NCI-H187 (cell line): Measurements from ENCODE around the gene UVRAG.

Experiments
- DNase-seq, 2 experiments: peaks; one replicate each; lab custom pipeline; 2025; lab: John Stamatoyannopoulos, UW

UVRAG gene

GRCh38 chr11:76151556-76152085, 336.6 kb downstream of the UVRAG start:
- DNase-seq: peak in 1 of 2 experiments; percentile 31

GRCh38 chr11:76152086-76152681, 337.2 kb downstream of the UVRAG start:
- no peak for DNase-seq

DNA sequence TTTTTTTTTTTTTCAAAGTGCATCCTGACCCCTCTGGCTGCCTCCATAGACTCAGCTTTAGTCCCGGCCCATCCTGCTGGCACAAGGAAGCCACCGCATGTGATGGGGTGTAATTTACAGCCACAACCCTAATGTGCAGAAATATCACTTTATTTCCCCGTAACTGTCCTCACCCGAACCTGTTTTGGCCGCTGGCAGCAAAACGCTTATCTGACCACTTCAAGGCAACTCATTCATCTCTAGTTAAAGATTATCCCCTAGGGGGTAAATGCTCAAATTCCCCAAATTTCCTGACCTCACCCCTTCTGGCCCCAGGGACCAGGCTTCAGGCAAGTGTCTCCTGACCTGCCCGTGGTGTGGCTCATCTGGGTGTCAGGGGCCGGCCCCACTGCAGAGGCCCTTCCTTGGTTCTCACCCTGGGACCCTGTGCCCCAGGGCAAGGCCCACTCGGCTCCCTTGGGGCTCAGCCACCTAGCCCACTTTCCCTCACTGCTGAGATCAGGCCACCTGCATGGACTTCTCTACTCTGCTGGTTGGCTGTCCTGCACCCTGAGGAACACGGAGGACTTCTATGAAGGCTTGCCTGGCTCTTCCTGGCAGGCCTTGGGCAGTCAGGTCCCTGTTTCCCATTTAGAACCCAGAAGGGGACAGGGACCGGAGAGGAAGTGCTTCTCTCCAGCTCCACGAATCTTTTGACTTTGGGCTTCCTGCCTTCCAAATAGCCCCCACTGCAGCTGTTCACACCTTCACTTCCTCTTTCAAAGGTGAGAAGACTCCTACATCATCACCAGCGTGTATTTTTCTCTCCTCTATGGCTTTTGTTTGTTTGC, 337.9 kb downstream of the UVRAG start:
- DNase-seq: no peak

DNA sequence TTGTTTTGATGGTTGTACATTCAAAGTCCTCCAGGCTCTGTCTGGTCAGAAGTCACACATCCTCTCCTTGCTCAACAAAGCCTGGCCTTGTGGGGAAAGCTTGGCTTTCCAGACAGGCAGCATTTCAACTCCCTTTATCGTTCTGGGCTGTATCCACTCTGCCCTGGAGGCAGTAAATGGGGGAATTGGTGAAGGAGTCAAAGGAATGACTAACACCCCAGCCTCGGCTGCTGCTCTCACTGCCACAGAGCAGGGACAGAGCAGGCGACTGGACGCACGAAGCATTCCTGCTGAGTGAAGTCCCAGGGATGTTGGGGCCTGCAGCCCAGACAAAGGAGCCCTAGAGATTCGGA, 338.5 kb downstream of the UVRAG start:
- no peak for DNase-seq

- DNase-seq: no peak
Measured at GRCh38 chr11:76155500-76156227, 340.7 kb downstream of the UVRAG start.

DNA sequence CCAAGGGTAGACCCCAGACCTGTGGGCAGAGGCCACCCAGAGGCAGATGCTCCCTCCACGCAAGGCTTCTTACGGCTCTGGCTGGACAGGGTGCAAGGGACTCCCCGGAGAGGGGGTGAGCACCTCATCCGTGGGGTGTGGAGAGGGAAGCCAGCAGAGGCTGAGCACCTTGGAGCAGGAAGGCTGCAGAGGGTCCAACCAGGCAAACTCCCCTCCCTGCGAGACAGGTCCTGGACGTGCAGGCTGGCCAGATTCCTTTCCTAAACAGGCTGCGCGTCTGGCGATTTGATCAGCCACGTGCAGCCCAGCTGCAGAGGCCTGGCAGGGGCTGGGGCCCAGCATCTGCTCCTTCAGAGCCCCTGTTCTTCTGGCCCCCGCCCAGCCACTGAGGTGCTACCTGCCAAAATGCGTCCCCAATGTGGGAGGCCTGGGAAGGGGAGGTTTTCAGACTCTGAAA, 342.0 kb downstream of the UVRAG start:
- DNase-seq: no peak

DNA sequence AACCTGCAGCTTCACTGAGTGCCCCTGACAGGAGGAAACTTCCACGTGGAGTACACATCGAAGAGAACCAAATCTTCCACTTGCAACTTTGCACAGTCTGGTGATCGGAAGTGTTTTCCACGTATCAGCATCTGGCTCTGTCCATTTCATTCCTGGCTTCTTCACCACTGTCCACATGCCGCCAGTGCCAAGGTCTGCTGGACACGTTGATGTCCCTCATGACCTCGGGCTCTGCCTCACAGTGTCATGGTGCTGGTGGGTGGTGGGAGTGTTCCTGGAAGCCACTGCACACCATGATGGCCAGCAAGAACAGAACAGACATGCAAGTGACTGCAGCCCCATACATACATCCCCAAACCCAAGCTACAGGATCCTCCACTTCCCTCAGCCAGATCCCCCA, 342.9 kb downstream of the UVRAG start:
- DNase-seq: no peak

- DNase-seq: no peak
Measured at GRCh38 chr11:76158394-76159302, 343.6 kb downstream of the UVRAG start.

- no peak for DNase-seq
Measured at GRCh38 chr11:76159303-76159937, 344.4 kb downstream of the UVRAG start.

- DNase-seq: no peak
Measured at GRCh38 chr11:76159983-76160661, 345.1 kb downstream of the UVRAG start.

DNA sequence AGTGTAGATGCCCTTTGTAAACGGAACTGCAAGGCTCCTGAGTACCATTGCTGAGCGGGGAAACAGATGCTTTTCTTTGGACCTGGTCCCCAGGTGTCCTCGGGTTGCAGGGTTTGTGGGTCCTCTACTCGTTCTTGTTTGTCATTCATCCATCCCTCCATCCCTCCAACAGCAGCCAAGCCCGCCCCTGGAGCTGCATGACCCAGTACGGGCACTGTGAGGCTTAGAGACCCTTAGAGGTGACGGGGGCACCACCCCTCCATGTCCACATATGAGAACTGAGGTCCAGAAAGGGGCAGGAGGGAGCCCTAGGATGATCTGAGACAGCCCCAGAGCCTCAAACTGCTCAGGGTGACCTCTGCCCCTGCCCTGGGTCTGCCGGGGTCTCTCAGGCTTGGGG, 345.8 kb downstream of the UVRAG start:
- DNase-seq: no peak

- no peak for DNase-seq
Measured at GRCh38 chr11:76161261-76161961, 346.4 kb downstream of the UVRAG start.

GRCh38 chr11:76162336-76163288, 347.6 kb downstream of the UVRAG start:
- peak in 1 of 2 experiments; percentile 6 for DNase-seq

- no peak for DNase-seq
Measured at GRCh38 chr11:76163289-76163880, 348.4 kb downstream of the UVRAG start.

DNA sequence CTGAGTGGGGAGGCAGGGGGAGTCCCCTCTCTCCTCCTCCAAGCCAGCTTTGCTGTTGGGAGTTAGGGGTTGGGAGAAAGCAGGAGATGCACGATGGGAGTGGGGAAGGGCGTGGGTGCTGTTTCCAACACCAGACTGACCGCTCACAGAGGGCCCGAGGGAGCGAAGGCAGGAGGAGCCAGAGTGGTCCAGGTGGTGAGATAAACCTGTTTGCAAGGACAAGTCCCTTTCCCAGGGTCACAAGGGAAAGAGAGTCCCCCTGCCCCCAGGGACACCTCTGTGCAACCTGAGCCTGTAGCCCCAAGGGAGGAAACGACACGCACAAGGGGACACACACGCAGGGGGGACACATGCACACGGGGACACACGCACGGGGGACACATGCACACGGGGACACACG, 349.1 kb downstream of the UVRAG start:
- no peak for DNase-seq

GRCh38 chr11:76164861-76165751, 350.1 kb downstream of the UVRAG start:
- DNase-seq: no peak

- no peak for DNase-seq
Measured at GRCh38 chr11:76166314-76166713, 351.3 kb downstream of the UVRAG start.
